ENCODE data around the gene FBRSL1. TPM values are rescaled to one million over a fixed set of nuclear protein-coding genes. Genes with fewer than 3 reads are reported as not detected.

FBRSL1 gene
- total and polyA plus RNA-seq, 2 donors (not counting 1 experiment from before 2014, with no cell fraction given) = 62.6 to 112 TPM

DNA sequence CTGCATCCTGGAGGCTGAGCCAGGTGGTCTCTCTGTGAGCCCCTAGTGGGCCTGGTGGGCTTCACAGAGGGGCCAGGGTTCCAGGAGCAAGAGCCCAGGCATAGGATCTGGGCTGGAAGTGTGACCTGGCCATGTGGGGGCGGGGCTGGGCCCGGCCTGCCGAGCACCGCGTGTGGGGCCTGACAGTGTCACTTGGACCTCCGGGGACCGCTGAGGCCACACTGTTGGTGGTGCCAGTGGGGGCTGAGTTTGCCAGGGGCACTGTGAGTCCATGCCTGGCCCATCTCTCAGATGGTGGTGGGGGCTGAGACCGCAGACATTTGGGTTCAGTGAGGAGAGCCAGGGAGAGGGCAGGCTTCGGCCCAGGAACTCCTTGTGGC lies 5.2 kb downstream of the FBRSL1 start:
- intact Hi-C loops (cut with micrococcal nuclease) = no loop called here
- peaks cover 27 to 87% of the 10 kb centered on the region in 2 donors for H3K4me1 ChIP-seq (ENCODE audit: control insufficient read depth in 2 of 2, insufficient read depth in 2 of 2, low read length in 2 of 2)
- H3K27ac ChIP-seq (ENCODE audit: low read length in 2 of 2) = no peak overlapping the region
- H3K4me3 ChIP-seq (ENCODE audit: control extremely low read depth in 1 of 5, extremely low read depth in 1 of 5, insufficient read depth in 1 of 5, low read depth in 2 of 5, low read length in 4 of 5) = no peak overlapping the region
- DNase-seq (no peak), ATAC-seq (ENCODE audit: low read depth) (no peak)
- H2AFZ ChIP-seq (ENCODE audit: insufficient read depth, low read depth, low read length, poor library complexity, severe bottlenecking) = no peak overlapping the region
- H3K27ac Mint-ChIP-seq = no peak overlapping the region
- POLR2A ChIA-PET = no interaction called here
- TF ChIP-seq, protein P1, sequence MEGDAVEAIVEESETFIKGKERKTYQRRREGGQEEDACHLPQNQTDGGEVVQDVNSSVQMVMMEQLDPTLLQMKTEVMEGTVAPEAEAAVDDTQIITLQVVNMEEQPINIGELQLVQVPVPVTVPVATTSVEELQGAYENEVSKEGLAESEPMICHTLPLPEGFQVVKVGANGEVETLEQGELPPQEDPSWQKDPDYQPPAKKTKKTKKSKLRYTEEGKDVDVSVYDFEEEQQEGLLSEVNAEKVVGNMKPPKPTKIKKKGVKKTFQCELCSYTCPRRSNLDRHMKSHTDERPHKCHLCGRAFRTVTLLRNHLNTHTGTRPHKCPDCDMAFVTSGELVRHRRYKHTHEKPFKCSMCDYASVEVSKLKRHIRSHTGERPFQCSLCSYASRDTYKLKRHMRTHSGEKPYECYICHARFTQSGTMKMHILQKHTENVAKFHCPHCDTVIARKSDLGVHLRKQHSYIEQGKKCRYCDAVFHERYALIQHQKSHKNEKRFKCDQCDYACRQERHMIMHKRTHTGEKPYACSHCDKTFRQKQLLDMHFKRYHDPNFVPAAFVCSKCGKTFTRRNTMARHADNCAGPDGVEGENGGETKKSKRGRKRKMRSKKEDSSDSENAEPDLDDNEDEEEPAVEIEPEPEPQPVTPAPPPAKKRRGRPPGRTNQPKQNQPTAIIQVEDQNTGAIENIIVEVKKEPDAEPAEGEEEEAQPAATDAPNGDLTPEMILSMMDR (IDR thresholded peaks at IDR 0.05) = no peak
- peaks cover 65% of the 10 kb centered on the region for H3K4me1 Mint-ChIP-seq
- H3K27me3 Mint-ChIP-seq = no peaks in the 10 kb centered on the region
- no peaks in the 10 kb centered on the region for H3K27me3 ChIP-seq (replicated peaks in 1 of 4; ENCODE audit: control extremely low read depth in 1 of 4, control insufficient read depth in 3 of 4, insufficient read depth in 4 of 4, low read length in 3 of 4)
- no peaks in the 10 kb centered on the region for H3K9me3 ChIP-seq (ENCODE audit: control extremely low read depth in 1 of 3, control insufficient read depth in 2 of 3, insufficient read depth in 1 of 3, low read length in 2 of 3)
- no peak overlapping the region for H3K4me3 Mint-ChIP-seq
- no peak overlapping the region for H3K4me2 ChIP-seq (replicated peaks; ENCODE audit: low read depth, low read length, poor library complexity, severe bottlenecking)
- peaks cover 96% of the 10 kb centered on the region for H3K79me2 ChIP-seq (ENCODE audit: control insufficient read depth, insufficient read depth, low read length)
- H3K36me3 ChIP-seq (replicated peaks in 1 of 2; ENCODE audit: control extremely low read depth in 1 of 2, control insufficient read depth in 1 of 2, extremely low read depth in 1 of 2, insufficient read depth in 2 of 2, low read length in 1 of 2) = peaks cover 0 to 19% of the 10 kb centered on the region in 2 experiments
- 91% methylated on average over 8 of the region's 9 CpGs for WGBS (ENCODE audit: insufficient coverage)
- H3K9ac ChIP-seq (ENCODE audit: low read length) = no peak overlapping the region
- no peaks in the 10 kb centered on the region for H3K9me3 Mint-ChIP-seq (ENCODE audit: insufficient read depth)
- CTCF ChIA-PET = no interaction called here
- peaks cover 95% of the 10 kb centered on the region for H4K20me1 ChIP-seq (ENCODE audit: control insufficient read depth, insufficient read depth, low read length, poor library complexity, severe bottlenecking)

DNA sequence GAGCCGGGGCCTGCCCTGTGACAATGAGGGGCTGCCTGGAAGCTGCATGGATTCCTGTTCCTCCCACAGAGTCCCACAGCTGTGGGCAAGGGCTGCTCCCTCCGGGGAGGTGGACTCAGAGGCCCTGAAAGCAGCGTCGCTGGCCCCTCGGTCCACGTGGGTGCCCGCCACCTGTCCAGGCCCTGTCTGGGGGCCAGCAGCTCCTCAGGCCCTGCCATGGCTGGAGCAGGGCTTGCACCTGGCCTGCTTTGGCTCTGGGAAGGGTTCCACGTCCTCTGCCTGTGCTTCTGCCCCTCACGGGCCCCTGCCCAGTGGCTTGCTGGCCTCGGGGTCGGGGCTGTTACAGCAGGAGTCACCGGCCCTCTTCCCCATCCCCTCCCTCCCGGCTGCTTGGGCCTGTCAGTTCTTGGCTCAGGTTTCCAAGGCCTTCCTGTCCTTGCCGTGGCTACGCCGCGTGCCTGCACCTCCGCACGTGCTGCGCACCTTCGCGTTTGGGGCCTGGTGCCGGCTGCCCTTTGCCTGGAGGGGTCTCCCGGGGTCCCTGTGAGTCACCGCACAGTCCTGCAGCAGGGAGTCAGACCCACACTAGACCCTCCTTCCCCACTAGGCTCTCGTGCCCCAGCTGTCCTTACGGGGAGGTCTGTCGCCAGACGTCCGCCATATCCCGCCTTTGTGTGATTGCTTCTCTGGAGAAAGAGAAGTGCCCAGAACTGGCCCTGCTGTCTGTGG lies 5.8 kb downstream of the FBRSL1 start:
- Histone ChIP-seq H4K20me1 (ENCODE audit: control insufficient read depth, insufficient read depth, low read length, poor library complexity, severe bottlenecking) (peaks cover 100% of the 10 kb centered on the region), H3K4me2 (replicated peaks; ENCODE audit: low read depth, low read length, poor library complexity, severe bottlenecking) (no peak overlapping the region), H3K27ac (ENCODE audit: low read length in 2 of 2) (no peak overlapping the region), H3K27me3 (replicated peaks in 1 of 4; ENCODE audit: control extremely low read depth in 1 of 4, control insufficient read depth in 3 of 4, insufficient read depth in 4 of 4, low read length in 3 of 4) (no peaks in the 10 kb centered on the region), H3K9ac (ENCODE audit: low read length) (no peak overlapping the region), H3K4me3 (ENCODE audit: control extremely low read depth in 1 of 5, extremely low read depth in 1 of 5, insufficient read depth in 1 of 5, low read depth in 2 of 5, low read length in 4 of 5) (no peak overlapping the region), H2AFZ (ENCODE audit: insufficient read depth, low read depth, low read length, poor library complexity, severe bottlenecking) (no peak overlapping the region), H3K79me2 (ENCODE audit: control insufficient read depth, insufficient read depth, low read length) (peaks cover 100% of the 10 kb centered on the region), H3K9me3 (ENCODE audit: control extremely low read depth in 1 of 3, control insufficient read depth in 2 of 3, insufficient read depth in 1 of 3, low read length in 2 of 3) (no peaks in the 10 kb centered on the region), H3K36me3 (replicated peaks in 1 of 2; ENCODE audit: control extremely low read depth in 1 of 2, control insufficient read depth in 1 of 2, extremely low read depth in 1 of 2, insufficient read depth in 2 of 2, low read length in 1 of 2) (peaks cover 0 to 19% of the 10 kb centered on the region in 2 experiments), H3K4me1 (ENCODE audit: control insufficient read depth in 2 of 2, insufficient read depth in 2 of 2, low read length in 2 of 2) (peaks cover 29 to 92% of the 10 kb centered on the region in 2 donors)
- peaks cover 71% of the 10 kb centered on the region for H3K4me1 Mint-ChIP-seq
- POLR2A ChIA-PET = no interaction called here
- H3K27ac Mint-ChIP-seq = no peak overlapping the region
- intact Hi-C loops (cut with micrococcal nuclease) = no loop called here
- no peak for TF ChIP-seq EZH2 (IDR thresholded peaks at IDR 0.05; ENCODE audit: borderline replicate concordance, insufficient read depth, low read depth, low read length, poor library complexity, severe bottlenecking)
- TF ChIP-seq, protein P1 (IDR thresholded peaks at IDR 0.05) = no peak
- CTCF ChIA-PET = no interaction called here
- no peak for ATAC-seq (ENCODE audit: low read depth)
- H3K4me3 Mint-ChIP-seq = no peak overlapping the region
- 91% methylated on average over 28 of the region's 31 CpGs for WGBS (ENCODE audit: insufficient coverage)
- H3K9me3 Mint-ChIP-seq (ENCODE audit: insufficient read depth) = no peaks in the 10 kb centered on the region
- DNase-seq = no peak
- no peaks in the 10 kb centered on the region for H3K27me3 Mint-ChIP-seq
